SU-DHL-6 (cell line): ENCODE data around the gene GCNT2.

Experiments
- H2AFZ ChIP-seq: fragments of 200-600 bp; sonication (generic); 2 replicates; pipeline ENCODE4 v1.6.1; 2014; ENCODE audit warnings: low read depth, mild to moderate bottlenecking, moderate library complexity, mixed read lengths, antibody characterized with exemption, low read length; ENCODE audit not compliant: severe bottlenecking
- H3F3A ChIP-seq: fragments of 200-600 bp; shearing (Covaris generic); 2 replicates; pipeline ENCODE4 v1.6.0; 2016; ENCODE audit warnings: antibody characterized with exemption, mild to moderate bottlenecking; ENCODE audit not compliant: insufficient read depth
- H3K27ac ChIP-seq: fragments of 200-600 bp; sonication (generic); 2 replicates; pipeline ENCODE4 v1.5.1; 2016; ENCODE audit warnings: low read depth, mild to moderate bottlenecking, low read length, moderate library complexity, mixed read lengths
- H3K27me3 ChIP-seq: fragments of 200-600 bp; sonication (generic), shearing (Covaris generic); 2 replicates; pipeline ENCODE4 v1.6.0; 2014; ENCODE audit warnings: mild to moderate bottlenecking, low read length
- H3K36me3 ChIP-seq: fragments of 200-600 bp; sonication (generic); 2 replicates; pipeline ENCODE4 v1.6.1; 2014; ENCODE audit warnings: mild to moderate bottlenecking, low read length, mixed read lengths
- H3K4me2 ChIP-seq: fragments of 300-600, 200-600 bp; shearing (Covaris generic), sonication (generic); 2 replicates; pipeline ENCODE4 v1.6.0; 2014; ENCODE audit warnings: low read length, low read depth, mild to moderate bottlenecking; ENCODE audit not compliant: poor library complexity, severe bottlenecking
- H3K4me3 ChIP-seq: fragments of 200-600 bp; sonication (generic); 2 replicates; pipeline ENCODE4 v1.5.1; 2014; ENCODE audit warnings: antibody characterized with exemption, low read length, mild to moderate bottlenecking, mixed read lengths; ENCODE audit not compliant: insufficient read depth, poor library complexity, severe bottlenecking
- H3K79me2 ChIP-seq: fragments of 200-600 bp; sonication (generic); 2 replicates; pipeline ENCODE4 v1.6.1; 2014; ENCODE audit warnings: mild to moderate bottlenecking, low read length, moderate library complexity; ENCODE audit not compliant: insufficient read depth
- H3K9ac ChIP-seq: fragments of 200-600 bp; sonication (generic); 2 replicates; pipeline ENCODE4 v1.7.0; 2014; ENCODE audit warnings: mild to moderate bottlenecking, low read length
- H3K9me2 ChIP-seq: fragments of 200-600 bp; sonication (generic); replicated peaks from 2 replicates; pipeline ENCODE4 v1.6.1; 2014; ENCODE audit warnings: low read length; ENCODE audit not compliant: insufficient read depth
- H3K9me3 ChIP-seq: fragments of 200-600 bp; sonication (generic); 2 replicates; pipeline ENCODE4 v1.6.1; 2014; ENCODE audit warnings: low read length, mixed read lengths; ENCODE audit not compliant: insufficient read depth
- H4K20me1 ChIP-seq: fragments of 200-600 bp; sonication (generic); 2 replicates; pipeline ENCODE4 v1.6.1; 2014; ENCODE audit warnings: low read depth, mild to moderate bottlenecking, antibody characterized with exemption, low read length, moderate library complexity, mixed read lengths
- CTCF ChIP-seq: fragments of 200-600 bp; sonication (generic); IDR thresholded peaks from one replicate; pipeline ENCODE4 v1.5.1; 2017; ENCODE audit warnings: antibody characterized with exemption, mild to moderate bottlenecking, low read length, moderate library complexity; ENCODE audit not compliant: insufficient read depth, poor library complexity, severe bottlenecking
- EZH2phosphoT487 ChIP-seq: fragments of 200-600 bp; sonication (generic), shearing (Covaris generic); conservative IDR thresholded peaks from 2 replicates; pipeline ENCODE4 v1.6.1; 2018; ENCODE audit warnings: mild to moderate bottlenecking, antibody characterized with exemption, low read length, moderate library complexity, mixed read lengths

Gene GCNT2

GRCh38 chr6:10542213-10542612, 21.1 kb downstream of the GCNT2 start:
- Histone ChIP-seq H2AFZ (no peak overlapping the region), H3K9me2 (no peaks in the 10 kb centered on the region), H3K27me3 (no peaks in the 10 kb centered on the region), H3K4me3 (no peak overlapping the region), H3K9me3 (no peaks in the 10 kb centered on the region), H3K4me2 (no peak overlapping the region), H3K79me2 (peaks cover 86% of the 10 kb centered on the region), H3K9ac (no peak overlapping the region), H3K27ac (no peak overlapping the region), H4K20me1 (0 out of 2 replicates have a peak, but pooled peaks cover 3% of the 10 kb centered on the region), H3F3A (peaks cover 12% of the 10 kb centered on the region; the same call in 1 of the 2 replicates), H3K36me3 (no peaks in the 10 kb centered on the region; the same call in 1 of the 2 replicates)
- TF ChIP-seq CTCF: no peak
- TF ChIP-seq EZH2phosphoT487: no peak

GRCh38 chr6:10543488-10543887, 22.3 kb downstream of the GCNT2 start:
- Histone ChIP-seq H3K4me3 (no peak overlapping the region), H3K9me3 (no peaks in the 10 kb centered on the region), H3K79me2 (peaks cover 90% of the 10 kb centered on the region), H3K36me3 (no peaks in the 10 kb centered on the region; the same call in 1 of the 2 replicates), H3K9ac (no peak overlapping the region), H3K4me2 (no peak overlapping the region), H4K20me1 (0 out of 2 replicates have a peak, but pooled peaks cover 5% of the 10 kb centered on the region), H2AFZ (no peak overlapping the region), H3K27ac (no peak overlapping the region), H3K9me2 (no peaks in the 10 kb centered on the region), H3K27me3 (no peaks in the 10 kb centered on the region), H3F3A (peaks cover 10% of the 10 kb centered on the region; the same call in 1 of the 2 replicates)
- TF ChIP-seq EZH2phosphoT487 (no peak), CTCF (no peak)

GRCh38 chr6:10545482-10545881, 24.3 kb downstream of the GCNT2 start:
- Histone ChIP-seq H3K27ac (no peak overlapping the region), H3F3A (peaks cover 5% of the 10 kb centered on the region; the same call in 1 of the 2 replicates), H3K9me3 (no peaks in the 10 kb centered on the region), H3K27me3 (no peaks in the 10 kb centered on the region), H3K4me3 (no peak overlapping the region), H3K79me2 (peaks cover 90% of the 10 kb centered on the region), H4K20me1 (peaks cover 5% of the 10 kb centered on the region; the same call in 1 of the 2 replicates), H3K9me2 (no peaks in the 10 kb centered on the region), H2AFZ (no peak overlapping the region), H3K9ac (no peak overlapping the region), H3K4me2 (no peak overlapping the region), H3K36me3 (no peaks in the 10 kb centered on the region; the same call in 1 of the 2 replicates)
- TF ChIP-seq CTCF (no peak), EZH2phosphoT487 (no peak)
